Activated naive CD8-positive, alpha-beta T cell treated with anti-CD3 and anti-CD28 coated beads, Interleukin-2, amount 50 U/mL, for 16 hours (primary cell): ENCODE results near the gene ADIPOR2.
"Not testable (repeated sequence)": the region's sequence is repeated elsewhere in the genome, so short reads cannot be mapped to it uniquely, and the experiment has no call there.

ENCODE experiments used
- DNase-seq: peaks from one replicate; pipeline ENCODE4 v3.0.0-alpha.2; 2020; ENCODE audit warnings: low read depth, low spot score

The ADIPOR2 gene

GRCh38 chr12:1811948-1812291 lies 121.0 kb downstream of the ADIPOR2 start:
- no peak for DNase-seq

DNA sequence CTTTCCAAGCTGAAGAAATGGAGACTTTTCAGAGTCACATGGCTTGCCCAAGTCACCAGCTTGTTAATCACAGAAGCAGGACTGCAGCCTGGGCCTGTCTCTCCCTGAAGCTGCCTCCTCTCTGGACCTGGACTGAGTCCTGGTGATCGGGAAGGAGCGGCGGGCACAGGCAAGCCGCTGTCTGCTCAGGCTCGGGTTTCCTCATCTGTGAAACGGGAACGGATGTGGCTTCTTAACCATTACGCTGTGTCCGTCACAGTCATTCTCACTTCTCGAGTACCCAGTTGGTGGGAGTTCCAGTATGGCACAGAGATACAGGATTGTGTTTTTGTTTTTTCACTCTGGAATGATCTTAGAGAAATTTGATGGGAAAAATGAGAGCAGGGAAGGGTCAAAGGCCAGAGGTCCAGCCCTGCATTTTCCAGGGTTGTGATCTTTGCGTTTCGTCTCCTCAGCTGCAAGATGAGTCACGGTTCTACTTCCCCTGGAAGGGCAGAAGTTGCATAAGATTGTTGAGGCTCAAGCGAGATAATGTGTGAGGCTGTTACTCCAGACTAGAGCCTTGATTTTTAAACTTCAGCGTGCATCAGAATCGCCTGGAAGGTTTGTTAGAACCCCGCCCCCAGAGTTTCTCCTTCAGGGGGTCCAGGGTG lies 121.9 kb downstream of the ADIPOR2 start:
- DNase-seq, result no peak

DNA sequence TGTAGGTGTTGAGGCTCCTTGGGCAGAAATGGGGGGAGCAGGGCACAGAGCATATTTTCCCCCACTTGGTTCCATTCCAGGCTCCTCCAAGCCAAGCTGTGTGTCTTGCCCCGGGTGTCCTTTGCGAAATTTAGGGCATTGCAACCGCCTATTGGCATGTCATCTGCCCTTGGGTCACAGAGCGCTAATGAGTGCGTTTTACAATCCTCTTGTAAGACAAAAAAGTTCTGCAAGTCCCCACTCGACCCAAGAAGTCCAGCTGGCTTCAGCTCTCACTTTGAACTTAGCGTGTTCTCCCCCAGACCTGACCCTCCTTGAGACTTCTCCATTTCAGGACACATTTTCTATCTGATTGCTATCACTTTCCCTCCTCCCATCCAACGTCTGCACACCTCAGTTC lies 123.4 kb downstream of the ADIPOR2 start:
- DNase-seq, result no peak

DNA sequence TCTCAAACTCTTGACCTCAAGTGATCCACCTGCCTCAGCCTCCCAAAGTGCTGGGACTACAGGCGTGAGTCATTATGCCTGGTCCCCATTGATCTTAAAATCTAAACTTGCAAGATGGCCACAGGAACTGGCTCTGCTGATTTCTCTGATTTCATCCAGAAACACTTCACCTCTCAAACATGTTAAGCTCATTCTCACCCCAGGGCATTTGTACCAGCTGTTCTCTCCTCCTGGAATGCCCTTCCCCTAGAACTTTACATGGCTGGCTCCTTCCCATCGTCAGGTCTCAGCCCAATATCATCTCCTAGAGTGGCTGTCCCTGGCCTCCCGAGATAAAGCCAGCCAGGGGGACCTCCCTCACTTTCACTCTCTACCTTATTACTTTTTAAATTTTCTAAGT lies 124.2 kb downstream of the ADIPOR2 start:
- DNase-seq, result no peak

- no peak for DNase-seq
Observed at GRCh38 chr12:1815814-1816729, 125.2 kb downstream of the ADIPOR2 start.

GRCh38 chr12:1816730-1817348 lies 126.0 kb downstream of the ADIPOR2 start:
- DNase-seq, result no peak

- not testable (repeated sequence) for DNase-seq
Observed at GRCh38 chr12:1817928-1818327, 127.1 kb downstream of the ADIPOR2 start.

DNA sequence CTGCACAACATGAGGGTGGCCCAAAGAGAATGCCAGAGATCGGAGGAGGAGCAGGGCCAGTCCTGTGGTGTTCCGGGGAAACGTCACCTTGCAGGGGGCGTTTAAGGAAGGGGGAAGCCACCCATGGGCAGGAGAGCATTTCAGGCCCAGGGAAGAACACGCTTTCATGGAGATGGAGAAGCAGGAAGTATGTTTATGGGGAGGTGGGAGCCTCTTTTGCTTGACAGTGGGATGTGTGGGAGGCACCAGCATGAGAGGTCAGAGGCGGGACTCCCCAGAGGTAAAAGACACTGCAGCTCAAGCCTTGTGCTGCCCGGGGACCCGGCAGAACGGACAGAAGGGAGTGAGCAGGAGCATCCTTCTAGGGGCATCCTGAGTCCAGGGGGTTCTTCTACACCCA lies 128.2 kb downstream of the ADIPOR2 start:
- DNase-seq, result no peak

DNA sequence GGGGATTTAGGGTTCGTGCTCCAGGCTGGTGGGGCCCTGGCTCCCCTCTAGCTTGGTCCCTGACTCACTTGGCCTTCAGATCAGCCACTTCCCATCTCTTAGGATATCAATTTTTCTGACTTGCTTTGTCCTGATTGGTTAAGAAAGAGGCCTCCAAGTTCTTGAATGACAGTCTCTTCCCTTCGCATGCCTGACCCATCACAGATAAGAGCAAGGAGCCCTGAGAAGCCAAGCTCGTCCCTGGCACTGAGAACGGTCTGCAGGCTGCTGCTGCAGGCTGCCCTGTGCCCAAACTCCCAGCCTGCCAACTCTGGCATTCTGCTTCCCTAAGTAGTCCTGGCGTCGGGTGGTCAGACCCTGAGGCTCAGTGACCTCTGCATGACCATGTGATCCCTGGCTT lies 128.7 kb downstream of the ADIPOR2 start:
- no peak for DNase-seq

GRCh38 chr12:1820191-1820895 lies 129.5 kb downstream of the ADIPOR2 start, which contains the start of gene LRTM2:
Gene LRTM2 (plus strand): TSS chr12:1820565. CDS start chr12:1828149, 7,584 bp downstream.
- no peak for DNase-seq

DNA sequence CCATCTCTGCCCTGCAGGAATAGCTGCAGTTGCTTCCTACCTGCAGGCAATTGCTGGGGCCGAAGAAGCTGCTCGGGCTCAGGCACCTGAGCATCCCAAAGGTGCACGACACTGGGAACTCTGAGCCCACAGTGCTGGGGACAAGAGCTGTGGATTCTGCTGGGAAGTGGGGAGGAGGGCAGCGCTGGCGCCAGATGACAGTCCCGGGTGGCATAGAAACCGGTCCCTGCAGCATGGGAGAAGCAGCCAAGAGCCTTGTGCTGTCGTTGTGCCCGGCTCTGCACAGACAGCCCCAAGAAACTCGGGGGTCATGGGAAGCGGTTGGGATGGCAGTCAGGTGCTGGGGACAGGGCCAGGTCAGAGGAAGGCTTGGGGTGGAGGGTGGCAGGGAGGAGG lies 130.0 kb downstream of the ADIPOR2 start:
- no peak for DNase-seq

GRCh38 chr12:1821805-1822204 lies 130.9 kb downstream of the ADIPOR2 start:
- DNase-seq, result no peak

- DNase-seq, result no peak
Observed at GRCh38 chr12:1822699-1823098, 131.8 kb downstream of the ADIPOR2 start.

GRCh38 chr12:1823237-1823636 lies 132.4 kb downstream of the ADIPOR2 start:
- no peak for DNase-seq

- no peak for DNase-seq
Observed at GRCh38 chr12:1825382-1826102, 134.7 kb downstream of the ADIPOR2 start.

DNA sequence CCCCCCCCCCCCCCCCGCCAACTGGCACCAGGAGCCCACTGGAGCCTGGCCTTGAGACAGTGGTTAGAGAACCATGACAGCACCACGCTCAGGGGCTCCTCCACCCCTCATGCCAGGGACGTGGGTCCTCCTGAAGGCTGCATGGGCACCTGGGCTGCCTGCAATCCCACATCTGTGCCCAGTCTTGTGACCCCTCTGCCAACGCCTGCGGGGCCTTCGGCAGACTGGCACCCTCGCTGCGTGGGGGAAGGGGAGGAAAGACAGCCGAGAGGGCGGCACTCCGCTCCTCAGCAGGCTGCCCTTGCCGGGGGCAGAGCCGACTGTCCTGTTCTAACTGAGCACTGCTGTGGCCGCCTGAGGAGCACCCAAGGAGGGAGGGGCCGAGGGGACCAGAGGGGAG lies 135.5 kb downstream of the ADIPOR2 start:
- DNase-seq, result no peak

GRCh38 chr12:1826867-1827705 lies 136.2 kb downstream of the ADIPOR2 start:
- DNase-seq, result no peak

GRCh38 chr12:1827826-1828805 lies 137.2 kb downstream of the ADIPOR2 start:
- DNase-seq, result no peak

DNA sequence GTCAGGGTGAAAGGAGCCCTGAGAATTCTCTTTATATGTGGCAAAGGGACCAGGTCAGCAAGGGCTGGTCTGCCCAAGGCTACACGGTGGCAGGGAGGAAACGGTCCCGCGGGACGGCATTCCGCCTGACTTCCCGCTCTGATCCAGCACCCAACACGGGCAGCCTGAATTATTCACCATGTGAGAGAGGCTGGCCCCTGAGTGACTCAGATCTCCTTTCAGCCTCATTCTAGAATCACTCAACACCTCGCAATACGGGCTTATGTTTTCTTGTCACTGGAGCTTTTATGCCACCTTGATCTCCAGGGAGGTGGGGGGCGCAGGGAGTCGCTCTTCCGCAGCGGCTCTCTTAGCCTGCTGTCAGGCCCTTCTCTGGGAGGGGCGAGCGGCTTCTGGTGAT lies 138.0 kb downstream of the ADIPOR2 start:
- DNase-seq, result no peak
